PFSK-1 (cell line): ENCODE data around the gene FBLN5.

ENCODE experiments used
- FOXP2 ChIP-seq: optimal IDR thresholded peaks from 2 replicates; pipeline ENCODE3; 2011; ENCODE audit warnings: borderline replicate concordance, control low read depth, inconsistent platforms; ENCODE audit not compliant: insufficient read depth; ENCODE audit errors: extremely low read length, extremely low read depth
- POLR2AphosphoS5 ChIP-seq: IDR thresholded peaks from 2 replicates; pipeline ENCODE4 v1.6.1; 2012; ENCODE audit warnings: low read depth, mild to moderate bottlenecking, control low read depth, low read length, moderate library complexity
- REST ChIP-seq, 2 experiments: IDR thresholded peaks; 2 replicates each; pipeline versions ENCODE4 v1.6.1 to v1.8.0; 2011 to 2012; ENCODE audit warnings: low read depth in 2 of 2, low read length in 2 of 2, control low read depth in 1 of 2, inconsistent platforms in 1 of 2, mild to moderate bottlenecking in 1 of 2, moderate library complexity in 1 of 2; ENCODE audit not compliant: insufficient read depth in 1 of 2
- SIN3A ChIP-seq: IDR thresholded peaks from 2 replicates; pipeline ENCODE4 v1.6.1; 2012; ENCODE audit warnings: mild to moderate bottlenecking, low read length, moderate library complexity, borderline replicate concordance; ENCODE audit not compliant: insufficient read depth
- TAF1 ChIP-seq: IDR thresholded peaks from 2 replicates; pipeline ENCODE4 v1.6.1; 2012; ENCODE audit warnings: low read length, control low read depth, borderline replicate concordance; ENCODE audit not compliant: insufficient read depth

The FBLN5 gene

DNA sequence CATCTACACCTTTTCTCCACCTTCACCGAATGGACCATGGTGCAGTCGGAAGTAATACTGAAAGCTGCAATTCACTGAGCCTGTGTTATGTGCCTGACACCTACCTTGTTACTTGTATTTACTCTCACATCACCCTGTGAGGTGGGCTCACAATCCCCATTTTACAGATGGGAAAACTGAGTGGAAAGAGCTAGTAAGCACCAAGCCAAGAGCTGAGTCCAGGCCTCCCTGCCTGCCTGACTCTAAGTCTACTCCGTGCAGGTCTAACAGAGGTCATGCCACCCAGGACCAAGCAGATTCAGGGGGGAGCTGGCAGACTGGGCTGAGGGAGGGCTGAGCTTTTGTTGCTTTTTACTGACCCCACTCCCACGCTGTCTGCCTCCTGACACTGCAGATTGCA is 51.1 kb downstream of the FBLN5 start:
- no peak for TF ChIP-seq POLR2AphosphoS5
- TF ChIP-seq TAF1: no peak
- TF ChIP-seq REST (IDR thresholded peaks at IDR 0.05; ENCODE audit: insufficient read depth in 1 of 2, low read depth in 2 of 2, low read length in 2 of 2): no peak
- no peak for TF ChIP-seq SIN3A
- no peak for TF ChIP-seq FOXP2

GRCh38 chr14:91893669-91894068 is 53.8 kb downstream of the FBLN5 start:
- TF ChIP-seq SIN3A: no peak
- no peak for TF ChIP-seq FOXP2
- no peak for TF ChIP-seq POLR2AphosphoS5
- no peak for TF ChIP-seq REST (IDR thresholded peaks at IDR 0.05; ENCODE audit: insufficient read depth in 1 of 2, low read depth in 2 of 2, low read length in 2 of 2)
- TF ChIP-seq TAF1: no peak

GRCh38 chr14:91893007-91893406 is 54.5 kb downstream of the FBLN5 start:
- TF ChIP-seq TAF1 (no peak), REST (IDR thresholded peaks at IDR 0.05; ENCODE audit: insufficient read depth in 1 of 2, low read depth in 2 of 2, low read length in 2 of 2) (no peak), SIN3A (no peak), POLR2AphosphoS5 (no peak), FOXP2 (no peak)

GRCh38 chr14:91891721-91892220 is 55.7 kb downstream of the FBLN5 start:
- TF ChIP-seq FOXP2 (no peak), POLR2AphosphoS5 (no peak), REST (IDR thresholded peaks at IDR 0.05; ENCODE audit: insufficient read depth in 1 of 2, low read depth in 2 of 2, low read length in 2 of 2) (no peak), TAF1 (no peak), SIN3A (no peak)

DNA sequence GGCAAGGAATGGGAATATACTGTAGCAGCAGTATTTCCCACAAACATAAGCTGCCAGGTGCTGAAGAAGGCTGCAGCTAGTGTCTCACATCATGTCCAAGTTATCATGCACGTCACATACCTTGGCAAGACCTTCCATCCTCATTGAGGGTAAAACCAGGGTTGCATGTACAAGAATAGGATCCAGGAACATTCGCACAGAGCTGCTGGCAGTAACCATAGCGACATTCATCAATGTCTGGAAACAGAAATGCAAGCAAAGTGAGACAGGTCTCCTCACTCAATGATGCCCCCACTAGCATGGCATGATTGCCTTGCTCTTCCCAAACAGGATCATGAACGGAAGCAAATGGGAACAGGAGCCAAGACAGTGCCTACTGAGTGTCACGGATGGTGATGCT is 56.4 kb downstream of the FBLN5 start:
- no peak for TF ChIP-seq POLR2AphosphoS5
- TF ChIP-seq TAF1: no peak
- no peak for TF ChIP-seq REST (IDR thresholded peaks at IDR 0.05; ENCODE audit: insufficient read depth in 1 of 2, low read depth in 2 of 2, low read length in 2 of 2)
- no peak for TF ChIP-seq FOXP2
- TF ChIP-seq SIN3A: no peak
